NCI-H2171 (cell line): ENCODE data around the gene TRPM1.
A peak's percentile ranks its signal among the peaks of the same experiment; 100 is the strongest.

Experiments used
- DNase-seq: peaks from one replicate; lab custom pipeline; 2025; lab: John Stamatoyannopoulos, UW

The TRPM1 gene

GRCh38 chr15:30969724-30970123, 131.8 kb downstream of the TRPM1 start:
- DNase-seq, result no peak

DNA sequence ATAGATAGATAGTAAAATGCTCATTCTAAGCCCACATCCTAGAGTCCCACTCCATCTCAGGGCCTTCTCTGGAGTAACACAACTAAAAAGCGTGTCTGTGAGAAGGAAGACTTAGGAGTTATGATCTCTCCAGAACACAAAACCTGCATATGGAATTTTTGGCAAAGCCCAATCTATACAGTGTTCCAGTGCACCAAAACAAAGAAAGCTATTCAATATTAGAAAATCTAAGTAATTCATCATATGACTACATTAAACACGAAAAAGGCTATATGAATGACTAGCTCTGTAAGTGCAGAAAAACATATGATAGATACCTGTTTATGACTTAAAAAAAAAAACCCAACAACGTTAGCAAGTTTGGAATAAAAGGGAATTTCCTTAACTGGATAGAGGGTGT, 137.8 kb downstream of the TRPM1 start:
- no peak for DNase-seq

DNA sequence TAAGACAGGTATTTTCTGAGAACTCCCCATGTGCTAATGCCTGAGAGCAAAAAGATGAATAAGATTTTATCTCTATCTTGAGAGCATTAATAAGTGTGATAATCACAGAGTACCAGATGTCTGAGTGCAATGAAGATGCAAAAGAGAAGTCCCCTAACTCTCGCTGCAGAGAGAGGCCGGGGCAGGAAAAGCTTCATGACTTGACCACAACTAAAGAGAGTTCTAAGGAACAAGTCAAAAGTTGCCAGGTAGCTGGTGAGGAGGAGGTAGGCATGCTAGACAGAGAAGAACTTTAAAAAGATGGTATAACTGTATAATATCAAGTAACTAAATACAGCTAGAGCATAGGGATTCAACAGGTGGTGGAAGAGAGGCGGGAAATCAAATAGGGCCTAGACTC, 138.9 kb downstream of the TRPM1 start:
- DNase-seq, result no peak

DNA sequence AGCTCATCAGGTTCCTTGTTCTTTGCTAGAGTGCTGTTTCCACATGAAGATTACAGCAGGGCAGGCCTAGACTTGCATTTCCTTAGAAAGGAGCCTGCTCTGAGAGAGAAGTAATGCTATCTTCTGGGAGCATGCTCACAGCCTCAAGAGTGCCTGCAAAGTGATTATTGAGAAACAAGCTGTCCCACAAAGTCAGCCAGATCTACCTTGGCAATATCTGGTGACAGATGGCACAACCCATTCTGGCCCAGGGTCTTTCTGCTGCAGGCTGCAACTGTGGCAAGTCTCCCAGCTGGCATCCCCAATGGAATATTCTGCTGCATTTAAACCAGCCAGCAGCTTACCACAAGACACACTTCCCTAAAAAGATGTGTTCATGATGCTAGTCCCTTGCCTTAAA, 139.4 kb downstream of the TRPM1 start:
- peak; percentile 85 for DNase-seq

- no peak for DNase-seq
Observed at GRCh38 chr15:30958219-30958618, 143.3 kb downstream of the TRPM1 start.

DNA sequence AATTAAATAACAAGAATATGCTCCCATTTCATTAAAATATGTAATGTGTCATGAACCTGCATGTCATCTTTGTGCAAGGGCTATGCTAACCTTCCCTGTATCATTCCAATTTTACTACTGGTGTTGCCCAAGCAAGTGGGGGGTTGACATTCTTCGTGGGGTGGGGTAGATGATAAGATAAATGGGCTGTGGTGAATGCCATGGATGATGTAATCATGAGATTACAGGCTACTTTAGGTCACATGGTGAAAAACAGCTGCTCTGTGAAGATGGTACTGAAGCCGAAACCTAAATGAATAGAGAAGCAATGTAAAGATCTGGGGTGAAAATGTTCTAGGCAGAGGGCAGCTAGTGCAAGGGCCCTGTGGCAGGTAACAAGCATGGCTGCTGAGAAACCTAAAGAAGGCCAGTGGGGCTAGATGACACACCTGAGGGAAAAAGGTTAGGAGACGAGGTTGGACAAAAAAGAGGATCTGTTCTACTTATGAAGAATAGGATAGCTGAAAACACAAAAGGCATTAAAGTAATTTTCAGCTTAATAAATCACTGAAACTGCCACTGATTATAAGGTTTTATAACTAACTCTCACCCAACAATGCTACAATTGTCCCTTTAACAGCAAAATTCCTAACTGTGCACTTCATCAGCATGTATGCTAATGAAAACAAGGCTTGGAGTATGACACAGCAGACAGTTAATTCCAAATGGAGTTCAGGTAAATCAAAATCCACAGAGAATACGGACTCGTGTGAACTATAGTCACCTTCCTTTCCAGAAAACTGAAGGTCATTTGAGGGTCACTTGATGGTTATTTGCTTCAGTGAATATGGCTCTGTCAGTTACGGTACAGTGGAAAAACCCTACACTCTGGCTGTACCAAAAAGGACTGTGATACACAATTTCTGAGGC, 145.1 kb downstream of the TRPM1 start:
- no peak for DNase-seq

GRCh38 chr15:30954674-30955073, 146.9 kb downstream of the TRPM1 start:
- DNase-seq, result no peak

DNA sequence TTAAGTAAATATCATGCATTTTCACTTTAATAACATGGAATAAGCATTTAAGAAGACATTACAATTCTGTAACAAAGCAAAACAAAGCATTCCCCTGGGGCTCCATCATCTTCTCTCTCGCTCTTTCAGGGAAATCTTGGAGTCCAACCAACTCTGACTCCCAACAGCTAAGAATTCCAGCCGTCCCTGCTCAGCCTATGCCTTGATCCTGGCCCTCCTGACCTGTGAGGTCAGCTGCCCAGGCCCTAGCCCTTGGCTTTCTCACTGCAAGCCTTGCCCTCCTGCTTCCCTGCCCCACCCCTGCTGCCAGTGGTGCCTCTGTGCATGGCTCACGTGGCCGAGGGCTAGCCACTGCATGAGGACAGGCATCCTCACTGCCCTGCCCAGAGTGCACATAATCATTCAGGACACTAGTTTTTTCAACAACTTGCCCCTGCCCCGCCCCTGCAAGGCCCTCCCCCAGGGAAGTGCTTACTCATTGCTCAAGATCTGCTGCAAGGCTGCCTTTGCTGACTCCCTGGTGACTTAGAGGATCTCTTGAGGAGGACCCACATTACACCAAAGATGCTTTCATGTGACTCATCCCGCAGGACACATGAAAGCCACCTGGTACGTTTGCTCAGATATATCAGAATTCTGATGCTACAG, 147.7 kb downstream of the TRPM1 start:
- DNase-seq, result no peak

DNA sequence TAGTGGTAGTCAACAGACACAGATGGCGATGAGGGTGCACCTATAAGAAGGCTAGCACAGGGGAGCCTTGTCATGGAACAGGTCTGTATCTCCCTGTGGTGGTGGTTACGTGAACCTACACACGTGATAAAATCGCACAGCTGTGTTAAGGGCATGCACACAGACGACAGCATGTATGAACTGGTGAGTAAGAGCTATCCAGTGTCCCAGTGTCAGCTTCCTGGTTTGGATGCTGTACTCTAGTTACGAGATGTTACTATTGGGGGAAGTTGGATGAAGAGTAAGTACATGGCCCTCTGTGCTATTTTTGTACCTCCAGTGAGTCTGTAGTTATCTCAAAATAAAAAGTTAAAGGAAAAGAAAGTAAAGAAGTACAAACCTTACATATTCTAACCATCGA, 148.3 kb downstream of the TRPM1 start:
- no peak for DNase-seq
